Measurements from ENCODE around the gene BSX.

Gene BSX

DNA sequence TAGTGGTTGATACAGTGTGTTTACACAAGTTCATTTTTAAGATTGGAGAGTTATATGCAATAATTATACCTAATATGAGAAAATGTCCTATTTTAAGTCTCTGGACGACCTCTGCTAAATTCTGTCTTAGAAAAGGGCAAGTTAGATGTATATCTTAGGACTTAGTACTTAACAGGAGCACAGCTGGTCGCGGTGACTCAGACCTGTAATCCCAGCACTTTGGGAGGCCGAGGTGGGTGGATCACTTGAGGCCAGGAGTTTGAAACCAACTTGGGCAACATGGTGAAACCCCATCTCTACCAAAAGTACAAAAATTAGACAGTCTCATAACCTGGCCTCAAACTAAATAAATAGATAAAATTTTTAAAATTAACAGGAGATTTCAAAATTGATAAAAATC lies 27.2 kb downstream of the BSX start:
- no peak for DNase-seq (ENCODE audit: low read depth in 2 of 2)

GRCh38 chr11:122951211-122951610 lies 30.4 kb downstream of the BSX start:
- DNase-seq (ENCODE audit: low read depth in 2 of 2): no peak

DNA sequence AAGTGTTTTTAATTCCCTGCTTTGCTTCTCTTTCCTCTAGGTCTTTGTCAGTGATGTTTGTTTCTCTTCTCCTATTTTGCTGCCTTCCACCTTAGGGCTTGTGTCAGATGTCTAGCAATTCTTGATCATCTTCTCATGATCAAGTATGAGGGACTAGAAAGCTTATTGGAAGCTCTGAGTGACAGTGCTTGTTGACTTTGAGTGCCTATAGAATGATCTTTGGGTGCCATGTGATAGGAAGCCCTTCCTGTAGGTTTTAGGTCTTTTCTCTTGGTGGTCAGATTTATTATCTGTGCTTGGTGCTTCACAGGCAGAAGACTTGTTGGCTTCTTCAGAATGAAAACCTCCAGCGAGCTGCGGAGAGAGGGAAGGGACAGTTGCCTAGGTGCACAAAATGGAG lies 43.1 kb downstream of the BSX start:
- DNase-seq (ENCODE audit: low read depth in 2 of 2): no peak

GRCh38 chr11:122937983-122938382 lies 43.7 kb downstream of the BSX start:
- DNase-seq (ENCODE audit: low read depth in 2 of 2): no peak

GRCh38 chr11:122933416-122933815 lies 48.2 kb downstream of the BSX start:
- no peak for DNase-seq (ENCODE audit: low read depth in 2 of 2)

- DNase-seq (ENCODE audit: low read depth in 2 of 2): no peak
Measured at GRCh38 chr11:122931510-122931909, 50.1 kb downstream of the BSX start.
